Natural killer cell (primary cell): ENCODE data around the gene SDHB. TPM values are rescaled to one million over a fixed set of nuclear protein-coding genes. Genes with fewer than 3 reads are reported as not detected.

Source experiments
- ATAC-seq, 3 donors: fragments of 150-1000 bp in 2 of 3; fragments of 200-7000 bp in 1 of 3; cut with Tn5 transposase; 1 replicate in 1 of 3; 2 replicates in 2 of 3; pipeline ENCODE4 v1.10.0; 2021; ENCODE audit warnings: mild to moderate bottlenecking in 2 of 3, moderate library complexity in 2 of 3
- DNase-seq, 2 donors: peaks; one replicate each; pipeline versions ENCODE4 v3.0.0 to v3.0.0-alpha.2; 2013 to 2021; ENCODE audit warnings: mixed read lengths in 1 of 2
- H3K27ac ChIP-seq: one replicate; pipeline ENCODE4 v1.5.1; 2013; ENCODE audit warnings: mild to moderate bottlenecking, low read length
- H3K27me3 ChIP-seq: one replicate; pipeline ENCODE4 v1.6.1; 2013; ENCODE audit warnings: low read length; ENCODE audit not compliant: control insufficient read depth, insufficient read depth
- H3K36me3 ChIP-seq: one replicate; pipeline ENCODE4 v1.6.1; 2013; ENCODE audit warnings: low read length; ENCODE audit not compliant: control insufficient read depth, insufficient read depth
- H3K4me1 ChIP-seq: one replicate; pipeline ENCODE4 v1.6.1; 2013; ENCODE audit warnings: low read length; ENCODE audit not compliant: control insufficient read depth, insufficient read depth
- H3K4me3 ChIP-seq: one replicate; pipeline ENCODE4 v1.5.1; 2013; ENCODE audit warnings: low read length
- H3K9me3 ChIP-seq: one replicate; pipeline ENCODE4 v1.6.1; 2013; ENCODE audit warnings: low read length; ENCODE audit not compliant: control insufficient read depth, insufficient read depth
- H3K27ac Mint-ChIP-seq, 2 donors: one replicate each; pipeline ENCODE4 v1.8.0; 2022; ENCODE audit warnings: mild to moderate bottlenecking in 2 of 2, mixed read lengths in 2 of 2, moderate library complexity in 1 of 2
- H3K27me3 Mint-ChIP-seq, 2 donors: one replicate each; pipeline ENCODE4 v1.8.0; 2022; ENCODE audit warnings: low read depth in 2 of 2, mixed read lengths in 2 of 2
- H3K36me3 Mint-ChIP-seq: one replicate; pipeline ENCODE4 v1.8.0; 2022; ENCODE audit warnings: mixed read lengths
- H3K4me1 Mint-ChIP-seq, 2 donors: one replicate each; pipeline ENCODE4 v1.8.0; 2022; ENCODE audit warnings: mixed read lengths in 2 of 2
- H3K4me3 Mint-ChIP-seq: one replicate; pipeline ENCODE4 v1.8.0; 2022; ENCODE audit warnings: mild to moderate bottlenecking, moderate library complexity, mixed read lengths
- H3K9me3 Mint-ChIP-seq, 2 donors: one replicate each; pipeline ENCODE4 v1.8.0; 2022; ENCODE audit warnings: mixed read lengths in 2 of 2
- CTCF ChIP-seq: fragments of 200-600 bp; IDR thresholded peaks from one replicate; pipeline ENCODE4 v1.8.0; 2022; ENCODE audit warnings: antibody characterized with exemption
- WGBS: methylation state at CpG from one replicate; pipeline ENCODE4 v1.1.7; 2013; ENCODE audit warnings: missing lambda C conversion rate; ENCODE audit not compliant: insufficient coverage; 5-methylcytosine and 5-hydroxymethylcytosine counted together
- intact Hi-C: fragments of 100-400 bp; cut with micrococcal nuclease; formaldehyde crosslinking; loops from one replicate; pipeline ENCODE4 v1.14.2; 2022
- total RNA-seq, 4 donors: library from RNA; stranded (reverse); fragments of 120-200 nt in 1 of 4; gene quantifications; one replicate each; pipeline versions ENCODE4 v1.2.3 to v1.2.4, GENCODE V29; 2013 to 2022

SDHB gene
- total RNA-seq, 3 donors from 2014 or later (not counting 1 experiment from before 2014, with no cell fraction given): 56.8 to 62.6 (median 59.5) TPM

GRCh38 chr1:16989676-16990391 lies 64.0 kb downstream of the SDHB start:
- Histone ChIP-seq H3K27me3 (no peaks in the 10 kb centered on the region), H3K27ac (no peak overlapping the region), H3K36me3 (peaks cover 16% of the 10 kb centered on the region), H3K4me3 (no peak overlapping the region), H3K4me1 (no peaks in the 10 kb centered on the region), H3K9me3 (no peaks in the 10 kb centered on the region)
- Mint-ChIP-seq H3K27ac (no peak overlapping the region), H3K27me3 (no peaks in the 10 kb centered on the region), H3K4me3 (no peak overlapping the region), H3K4me1 (no peaks in the 10 kb centered on the region), H3K36me3 (no peaks in the 10 kb centered on the region), H3K9me3 (no peaks in the 10 kb centered on the region)
- no peak for ATAC-seq
- WGBS: 96% methylated on average over 22 of the region's 22 CpGs
- intact Hi-C loops: no loop called here
- TF ChIP-seq CTCF: no peak
- DNase-seq: no peak

GRCh38 chr1:16988210-16988609 lies 65.6 kb downstream of the SDHB start:
- H3K9me3 ChIP-seq: no peaks in the 10 kb centered on the region
- Mint-ChIP-seq H3K9me3 (no peaks in the 10 kb centered on the region), H3K36me3 (no peaks in the 10 kb centered on the region), H3K4me3 (no peak overlapping the region), H3K4me1 (peaks cover 0 to 3% of the 10 kb centered on the region in 2 donors), H3K27me3 (peaks cover 3 to 4% of the 10 kb centered on the region in 2 donors), H3K27ac (no peak overlapping the region)
- ATAC-seq (no peak), DNase-seq (no peak)
- WGBS: 89% methylated on average over 11 of the region's 13 CpGs
- no peak overlapping the region for H3K4me3 ChIP-seq
- intact Hi-C loops: no loop called here
- no peaks in the 10 kb centered on the region for H3K27me3 ChIP-seq
- H3K36me3 ChIP-seq: peaks cover 16% of the 10 kb centered on the region
- no peaks in the 10 kb centered on the region for H3K4me1 ChIP-seq
- TF ChIP-seq CTCF: no peak
- no peak overlapping the region for H3K27ac ChIP-seq

GRCh38 chr1:16986962-16987361 lies 66.9 kb downstream of the SDHB start:
- intact Hi-C loops: no loop called here
- H3K4me3 Mint-ChIP-seq: no peak overlapping the region
- peaks cover 16% of the 10 kb centered on the region for H3K36me3 ChIP-seq
- peaks cover 8 to 11% of the 10 kb centered on the region in 2 donors for H3K27me3 Mint-ChIP-seq
- H3K27ac Mint-ChIP-seq: no peak overlapping the region
- peaks cover 0 to 5% of the 10 kb centered on the region in 2 donors for H3K4me1 Mint-ChIP-seq
- H3K4me3 ChIP-seq: no peak overlapping the region
- no peaks in the 10 kb centered on the region for H3K36me3 Mint-ChIP-seq
- no peaks in the 10 kb centered on the region for H3K4me1 ChIP-seq
- WGBS: 95% methylated on average over 16 of the region's 16 CpGs
- no peak for TF ChIP-seq CTCF
- H3K9me3 Mint-ChIP-seq: no peaks in the 10 kb centered on the region
- ATAC-seq (no peak), DNase-seq (no peak)
- no peaks in the 10 kb centered on the region for H3K27me3 ChIP-seq
- no peaks in the 10 kb centered on the region for H3K9me3 ChIP-seq
- no peak overlapping the region for H3K27ac ChIP-seq

- H3K9me3 ChIP-seq: no peaks in the 10 kb centered on the region
- ATAC-seq (no peak), DNase-seq (no peak)
- H3K27ac ChIP-seq: no peak overlapping the region
- peaks cover 0 to 5% of the 10 kb centered on the region in 2 donors for H3K4me1 Mint-ChIP-seq
- H3K4me1 ChIP-seq: no peaks in the 10 kb centered on the region
- TF ChIP-seq CTCF: no peak
- H3K27me3 ChIP-seq: no peaks in the 10 kb centered on the region
- 89% methylated on average over 23 of the region's 23 CpGs for WGBS
- H3K36me3 ChIP-seq: peaks cover 16% of the 10 kb centered on the region
- H3K27ac Mint-ChIP-seq: no peak overlapping the region
- peaks cover 1% of the 10 kb centered on the region for H3K36me3 Mint-ChIP-seq
- intact Hi-C loops: no loop called here
- peaks cover 9 to 13% of the 10 kb centered on the region in 2 donors for H3K27me3 Mint-ChIP-seq
- H3K4me3 Mint-ChIP-seq: no peak overlapping the region
- no peak overlapping the region for H3K4me3 ChIP-seq
- H3K9me3 Mint-ChIP-seq: no peaks in the 10 kb centered on the region
Measured at GRCh38 chr1:16986560-16986959, 67.3 kb downstream of the SDHB start.
